Ishikawa (cell line): ENCODE measurements around the gene TBC1D1.

Experiments
- CEBPB ChIP-seq: IDR thresholded peaks from 2 replicates; pipeline ENCODE4 v1.6.1; 2012
- CREB1 ChIP-seq: IDR thresholded peaks from 2 replicates; pipeline ENCODE4 v1.6.1; 2012; ENCODE audit warnings: low read depth
- EGR1 ChIP-seq: IDR thresholded peaks from 2 replicates; pipeline ENCODE4 v1.6.1; 2012
- EP300 ChIP-seq: IDR thresholded peaks from 2 replicates; pipeline ENCODE4 v1.6.1; 2012; ENCODE audit warnings: borderline replicate concordance
- FOXM1 ChIP-seq: IDR thresholded peaks from 2 replicates; pipeline ENCODE4 v1.6.1; 2012; ENCODE audit warnings: low read depth, borderline replicate concordance
- NFIC ChIP-seq: IDR thresholded peaks from 2 replicates; pipeline ENCODE4 v1.6.1; 2012
- RAD21 ChIP-seq: IDR thresholded peaks from 2 replicates; pipeline ENCODE4 v1.6.1; 2012; ENCODE audit warnings: low read depth
- REST ChIP-seq: IDR thresholded peaks from 2 replicates; pipeline ENCODE4 v1.6.1; 2012; ENCODE audit warnings: low read depth, mild to moderate bottlenecking
- TAF1 ChIP-seq: IDR thresholded peaks from 2 replicates; pipeline ENCODE4 v1.6.1; 2012; ENCODE audit warnings: low read depth, mild to moderate bottlenecking
- TCF12 ChIP-seq: IDR thresholded peaks from 2 replicates; pipeline ENCODE4 v1.6.1; 2012; ENCODE audit warnings: low read depth
- TEAD4 ChIP-seq: IDR thresholded peaks from 2 replicates; pipeline ENCODE4 v1.6.1; 2012
- YY1 ChIP-seq: IDR thresholded peaks from 2 replicates; pipeline ENCODE4 v1.6.1; 2012; ENCODE audit warnings: low read depth
- TF ChIP-seq, protein P1 (sequence below): IDR thresholded peaks from 2 replicates; pipeline ENCODE4 v1.6.1; 2012
- TF ChIP-seq, protein P2 (sequence below): IDR thresholded peaks from 2 replicates; pipeline ENCODE4 v1.6.1; 2012

GRCh38 chr4:38111717-38112116 is 220.8 kb downstream of the TBC1D1 start:
- TF ChIP-seq CEBPB (no peak), EGR1 (no peak), REST (no peak), EP300 (no peak), TEAD4 (no peak), TCF12 (no peak), TAF1 (no peak), NFIC (no peak), RAD21 (no peak), CREB1 (no peak), FOXM1 (no peak), YY1 (no peak)
- TF ChIP-seq, protein P1, sequence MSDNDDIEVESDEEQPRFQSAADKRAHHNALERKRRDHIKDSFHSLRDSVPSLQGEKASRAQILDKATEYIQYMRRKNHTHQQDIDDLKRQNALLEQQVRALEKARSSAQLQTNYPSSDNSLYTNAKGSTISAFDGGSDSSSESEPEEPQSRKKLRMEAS = no peak
- TF ChIP-seq, protein P2, sequence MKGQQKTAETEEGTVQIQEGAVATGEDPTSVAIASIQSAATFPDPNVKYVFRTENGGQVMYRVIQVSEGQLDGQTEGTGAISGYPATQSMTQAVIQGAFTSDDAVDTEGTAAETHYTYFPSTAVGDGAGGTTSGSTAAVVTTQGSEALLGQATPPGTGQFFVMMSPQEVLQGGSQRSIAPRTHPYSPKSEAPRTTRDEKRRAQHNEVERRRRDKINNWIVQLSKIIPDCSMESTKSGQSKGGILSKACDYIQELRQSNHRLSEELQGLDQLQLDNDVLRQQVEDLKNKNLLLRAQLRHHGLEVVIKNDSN = no peak
